Sigmoid colon (tissue), 7 donors: ENCODE measurements around the gene R3HDM2. TPM values are rescaled to one million over a fixed set of nuclear protein-coding genes. Genes with fewer than 3 reads are reported as not detected.
A peak's percentile ranks its signal among the peaks of the same experiment; 100 is the strongest.
"Not testable (repeated sequence)": the region's sequence is repeated elsewhere in the genome, so short reads cannot be mapped to it uniquely, and the experiment has no call there.

Source experiments
- DNase-seq: peaks from one replicate; pipeline ENCODE4 v3.0.0-alpha.2; 2019
- H3K27ac ChIP-seq, 4 donors: fragments of 200-600 bp; sonication (generic); one replicate each; pipeline ENCODE4 v1.5.1; 2016 to 2019; ENCODE audit warnings: mild to moderate bottlenecking in 1 of 4
- H3K27me3 ChIP-seq, 3 donors: fragments of 200-600 bp; sonication (generic); one replicate each; pipeline ENCODE4 v1.5.1; 2019; ENCODE audit warnings: mild to moderate bottlenecking in 1 of 3
- H3K36me3 ChIP-seq, 4 donors: fragments of 200-600 bp; sonication (generic); one replicate each; pipeline ENCODE4 v1.5.1; 2016 to 2019
- H3K4me1 ChIP-seq, 4 donors: fragments of 200-600 bp; sonication (generic); one replicate each; pipeline ENCODE4 v1.5.1; 2017 to 2019
- H3K4me3 ChIP-seq, 4 donors: fragments of 200-600 bp; sonication (generic); one replicate each; pipeline ENCODE4 v1.5.1; 2017 to 2019; ENCODE audit warnings: mild to moderate bottlenecking in 2 of 4, moderate library complexity in 1 of 4
- H3K9me3 ChIP-seq, 4 donors: fragments of 200-600 bp in 3 of 4; sonication (generic) in 3 of 4; one replicate each; pipeline versions ENCODE4 v1.5.1 to v1.6.1; 2013 to 2019
- CTCF ChIP-seq, 4 experiments: fragments of 450-650 bp in 3 of 4; fragments of 200-600 bp in 1 of 4; IDR thresholded peaks; one replicate each; pipeline ENCODE4 v1.5.1; 2016 to 2019; ENCODE audit warnings: antibody characterized with exemption in 4 of 4, mild to moderate bottlenecking in 3 of 4, moderate library complexity in 2 of 4
- EP300 ChIP-seq, 4 donors: sonication (generic); formaldehyde crosslinking; IDR thresholded peaks; one replicate each; pipeline ENCODE4 v1.6.1; 2017; ENCODE audit warnings: antibody characterized with exemption in 4 of 4
- POLR2A ChIP-seq, 2 donors: fragments of 450-650 bp; IDR thresholded peaks; one replicate each; pipeline ENCODE4 v1.6.1; 2016; ENCODE audit warnings: antibody characterized with exemption in 2 of 2, mild to moderate bottlenecking in 2 of 2, moderate library complexity in 2 of 2
- POLR2AphosphoS5 ChIP-seq, 4 donors: sonication (generic); formaldehyde crosslinking; IDR thresholded peaks; one replicate each; pipeline ENCODE4 v1.6.1; 2017; ENCODE audit warnings: antibody characterized with exemption in 4 of 4
- WGBS, 2 donors: extraction: QIAGEN DNeasy Blood & Tissue Kit; methylation state at CpG; one replicate each; pipeline ENCODE4 v1.1.7; 2013; 5-methylcytosine and 5-hydroxymethylcytosine counted together
- intact Hi-C: fragments of 100-400 bp; cut with DNase I; formaldehyde crosslinking; loops from one replicate; pipeline ENCODE4 v1.15.1; 2023
- polyA plus RNA-seq, 3 donors: library from polyadenylated mRNA; stranded (reverse); fragments of 200-250 nt; gene quantifications; one replicate each; pipeline ENCODE4 v1.2.3, GENCODE V29; 2013
- total RNA-seq, 4 donors: library from RNA; depleted of rRNA; stranded (reverse); fragments of >200 nt; gene quantifications; one replicate each; pipeline ENCODE4 v1.1.0, GENCODE V29; 2016
- donor health status: healthy with polysubstance abuse.
- donor health status: Bipolar disorder and iron deficiency.
- donor health status: healthy.

Gene R3HDM2
- total and polyA plus RNA-seq, 7 donors: 10.9 to 37.7 (median 28.3) TPM

- intact Hi-C loops: no loop called here
- 82 to 91% methylated on average over 7 of the region's 7 CpGs for WGBS, 2 donors
- no peak for DNase-seq
- Histone ChIP-seq H3K9me3 (no peaks in the 10 kb centered on the region), H3K27ac (no peak overlapping the region), H3K4me3 (no peak overlapping the region), H3K4me1 (no peaks in the 10 kb centered on the region), H3K36me3 (no peaks in the 10 kb centered on the region), H3K27me3 (no peaks in the 10 kb centered on the region)
- TF ChIP-seq POLR2A (IDR thresholded peaks at IDR 0.05) (no peak), POLR2AphosphoS5 (IDR thresholded peaks at IDR 0.05) (no peak), EP300 (IDR thresholded peaks at IDR 0.05) (no peak), CTCF (IDR thresholded peaks at IDR 0.05) (no peak)
Measured at GRCh38 chr12:57315681-57316080, 115.2 kb downstream of the R3HDM2 start.

- H3K9me3 ChIP-seq, H3K27me3 ChIP-seq, DNase-seq, intact Hi-C loops, H3K4me3 ChIP-seq, H3K4me1 ChIP-seq, H3K27ac ChIP-seq, H3K36me3 ChIP-seq: not testable (repeated sequence)
- WGBS, 2 donors: 89 to 95% methylated on average over 5 of the region's 5 CpGs
Measured at GRCh38 chr12:57312287-57312686, 118.6 kb downstream of the R3HDM2 start.

GRCh38 chr12:57309420-57309819 lies 121.4 kb downstream of the R3HDM2 start:
- intact Hi-C loops: loop anchor here (2.0 kb wide), 1 partner anchor 143 kb away; no protein-coding TSS in a partner anchor
- H3K27me3 ChIP-seq: no peaks in the 10 kb centered on the region
- no peaks in the 10 kb centered on the region for H3K9me3 ChIP-seq
- peaks cover 0 to 4% (median 2%) of the 10 kb centered on the region in 4 donors for H3K4me1 ChIP-seq
- TF ChIP-seq POLR2AphosphoS5 (IDR thresholded peaks at IDR 0.05) (no peak), EP300 (IDR thresholded peaks at IDR 0.05) (no peak), POLR2A (IDR thresholded peaks at IDR 0.05) (no peak), CTCF (IDR thresholded peaks at IDR 0.05) (no peak)
- no peak for DNase-seq
- WGBS, 2 donors: 12 to 53% methylated on average over 2 of the region's 2 CpGs
- H3K27ac ChIP-seq: peak overlapping the region in 1 of 4 donors; percentile 38
- H3K4me3 ChIP-seq: no peak overlapping the region
- H3K36me3 ChIP-seq: peaks cover 0 to 12% (median 0%) of the 10 kb centered on the region in 4 donors

GRCh38 chr12:57300961-57301584 lies 129.8 kb downstream of the R3HDM2 start:
- intact Hi-C loops: no loop called here
- H3K4me3 ChIP-seq: no peak overlapping the region
- no peaks in the 10 kb centered on the region for H3K27me3 ChIP-seq
- DNase-seq: no peak
- no peak for TF ChIP-seq POLR2A (IDR thresholded peaks at IDR 0.05)
- TF ChIP-seq EP300 (IDR thresholded peaks at IDR 0.05): no peak
- no peak for TF ChIP-seq POLR2AphosphoS5 (IDR thresholded peaks at IDR 0.05)
- no peak for TF ChIP-seq CTCF (IDR thresholded peaks at IDR 0.05)
- no peak overlapping the region for H3K27ac ChIP-seq
- H3K9me3 ChIP-seq: no peaks in the 10 kb centered on the region
- peaks cover 4 to 68% (median 10%) of the 10 kb centered on the region in 4 donors for H3K36me3 ChIP-seq
- no peaks in the 10 kb centered on the region for H3K4me1 ChIP-seq
- 92 to 93% methylated on average over 3 of the region's 3 CpGs for WGBS, 2 donors

- intact Hi-C loops: no loop called here
- Histone ChIP-seq H3K27ac (no peak overlapping the region), H3K4me1 (no peaks in the 10 kb centered on the region), H3K27me3 (no peaks in the 10 kb centered on the region), H3K36me3 (peaks cover 4 to 71% (median 17%) of the 10 kb centered on the region in 4 donors), H3K9me3 (no peaks in the 10 kb centered on the region), H3K4me3 (no peak overlapping the region)
- 75 to 86% methylated on average over 1 of the region's 1 CpG for WGBS, 2 donors
- DNase-seq: no peak
- TF ChIP-seq CTCF (IDR thresholded peaks at IDR 0.05): no peak
- no peak for TF ChIP-seq POLR2A (IDR thresholded peaks at IDR 0.05)
Measured at GRCh38 chr12:57299514-57300016, 131.3 kb downstream of the R3HDM2 start.
